Liver (tissue), 9 donors: ENCODE measurements around the gene HDAC2. TPM values are rescaled to one million over a fixed set of nuclear protein-coding genes. Genes with fewer than 3 reads are reported as not detected.

Experiments
- DNase-seq: peaks from one replicate; pipeline ENCODE4 v3.0.0-alpha.2; 2017; ENCODE audit warnings: low spot score
- H3K27ac ChIP-seq, 2 donors: one replicate each; pipeline ENCODE4 v1.7.0; 2013; ENCODE audit warnings: inconsistent platforms in 2 of 2, low read length in 2 of 2, control low read depth in 1 of 2, low read depth in 1 of 2, mild to moderate bottlenecking in 1 of 2
- H3K27me3 ChIP-seq, 4 donors: one replicate each; pipeline versions ENCODE4 v1.6.1 to v1.7.0; 2013; ENCODE audit warnings: low read length in 3 of 4, inconsistent platforms in 1 of 4, mild to moderate bottlenecking in 1 of 4, moderate library complexity in 1 of 4; ENCODE audit not compliant: control insufficient read depth in 4 of 4, insufficient read depth in 4 of 4
- H3K36me3 ChIP-seq, 4 donors: one replicate each; pipeline versions ENCODE4 v1.6.1 to v1.7.0; 2013; ENCODE audit warnings: low read length in 3 of 4, mild to moderate bottlenecking in 3 of 4, low read depth in 1 of 4, moderate library complexity in 1 of 4; ENCODE audit not compliant: control insufficient read depth in 4 of 4, insufficient read depth in 3 of 4
- H3K4me1 ChIP-seq, 4 donors: one replicate each; pipeline versions ENCODE4 v1.6.1 to v1.7.0; 2013; ENCODE audit warnings: low read length in 3 of 4, mild to moderate bottlenecking in 3 of 4, moderate library complexity in 1 of 4; ENCODE audit not compliant: control insufficient read depth in 4 of 4, insufficient read depth in 4 of 4
- H3K4me3 ChIP-seq, 3 donors: one replicate each; pipeline versions ENCODE4 v1.6.1 to v1.7.0; 2013; ENCODE audit warnings: low read length in 3 of 3, control low read depth in 1 of 3, low read depth in 1 of 3, mild to moderate bottlenecking in 1 of 3
- H3K9ac ChIP-seq, 2 donors: one replicate each; pipeline ENCODE4 v1.7.0; 2013; ENCODE audit warnings: low read length in 2 of 2, mild to moderate bottlenecking in 2 of 2, moderate library complexity in 2 of 2, control low read depth in 1 of 2, low read depth in 1 of 2
- H3K9me3 ChIP-seq, 4 donors: one replicate each; pipeline versions ENCODE4 v1.6.1 to v1.7.0; 2013; ENCODE audit warnings: low read length in 3 of 4; ENCODE audit not compliant: control insufficient read depth in 4 of 4
- ATF3 ChIP-seq: IDR thresholded peaks from 2 replicates; pipeline ENCODE4 v1.6.1; 2016; ENCODE audit warnings: antibody characterized with exemption
- FOXA1 ChIP-seq: IDR thresholded peaks from 2 replicates; pipeline ENCODE4 v1.6.1; 2016; ENCODE audit warnings: antibody characterized with exemption
- FOXA2 ChIP-seq: IDR thresholded peaks from 2 replicates; pipeline ENCODE4 v1.6.1; 2016; ENCODE audit warnings: antibody characterized with exemption
- HNF4A ChIP-seq, 2 donors: conservative IDR thresholded peaks; 2 replicates each; pipeline ENCODE4 v1.6.1; 2016; ENCODE audit warnings: antibody characterized with exemption in 2 of 2, mild to moderate bottlenecking in 2 of 2
- JUND ChIP-seq, 2 donors: IDR thresholded peaks; 2 replicates each; pipeline ENCODE4 v1.6.1; 2016; ENCODE audit warnings: antibody characterized with exemption in 2 of 2
- SP1 ChIP-seq: IDR thresholded peaks from 2 replicates; pipeline ENCODE4 v1.6.1; 2018; ENCODE audit warnings: antibody characterized with exemption, mild to moderate bottlenecking
- WGBS: extraction: QIAGEN DNeasy Blood & Tissue Kit; methylation state at CpG from one replicate; pipeline ENCODE4 v1.1.7; 2013; 5-methylcytosine and 5-hydroxymethylcytosine counted together
- polyA plus RNA-seq, 2 donors: library from polyadenylated mRNA; stranded (reverse) in 1 of 2; unstranded in 1 of 2; fragments of 200-250 nt in 1 of 2; fragments of >200 nt in 1 of 2; fragmentation: Nextera tagmentation in 1 of 2; extraction: Ambion mirVana in 1 of 2; gene quantifications; one replicate each; pipeline versions ENCODE4 v1.2.1 to v1.2.3, GENCODE V29; 2013 to 2015
- total RNA-seq, 2 donors: library from RNA; depleted of rRNA; stranded (reverse); fragments of >200 nt; gene quantifications; one replicate each; pipeline ENCODE4 v1.2.3, GENCODE V29; 2014
- donor health status: healthy.
- donor health status: healthy.
- donor health status: healthy.
- donor health status: healthy.
- donor health status: healthy.

The HDAC2 gene
- total and polyA plus RNA-seq, 4 donors = 14.7 to 56.9 (median 21.0) TPM

- no peak overlapping the region for H3K4me3 ChIP-seq
- H3K27ac ChIP-seq = no peak overlapping the region
- no peaks in the 10 kb centered on the region for H3K36me3 ChIP-seq
- no peaks in the 10 kb centered on the region for H3K27me3 ChIP-seq
- no peaks in the 10 kb centered on the region for H3K9me3 ChIP-seq
- no peak for DNase-seq
- no peaks in the 10 kb centered on the region for H3K4me1 ChIP-seq
- H3K9ac ChIP-seq = no peak overlapping the region
- 96% methylated on average over 2 of the region's 2 CpGs for WGBS
- TF ChIP-seq HNF4A (conservative IDR thresholded peaks at IDR 0.05) = no peak
- TF ChIP-seq JUND (IDR thresholded peaks at IDR 0.05) = no peak
- TF ChIP-seq FOXA2 = no peak
- no peak for TF ChIP-seq SP1
- TF ChIP-seq FOXA1 = no peak
- TF ChIP-seq ATF3 = no peak
These were observed 86.9 kb downstream of the HDAC2 start for GRCh38 chr6:113884011-113884410.

Other genes with a start within 250 kb of the HDAC2 start
- 10 to 100 TPM in 1 of 2 donors, 1 to 10 TPM in 1; 3.6 to 31.6 TPM for gene MARCKS, start 113.8 kb downstream of the HDAC2 start, total RNA-seq
- 1 to 10 TPM; 5.1 to 6.6 TPM for gene MARCKS, start 113.8 kb downstream of the HDAC2 start, polyA plus RNA-seq